ENCODE measurements around the gene HOMER1. TPM values are rescaled to one million over a fixed set of nuclear protein-coding genes. Genes with fewer than 3 reads are reported as not detected.

Gene HOMER1
- total RNA-seq, 1 experiment from 2014 or later, result 5.7 TPM

Small RNA genes lying within 50 kb of the gene (small RNA-seq; reads per million reads assigned to genes)
- not detected for gene RF00019

Other genes starting within 250 kb of the HOMER1 start
- 26.3 and 27.3 TPM in 2 replicates for gene TENT2, start 98.3 kb upstream of the HOMER1 start, total RNA-seq (2014; rRNA removed; shearing (Covaris generic))
- 0.08 and 1.1 TPM in 2 replicates for gene CMYA5, start 175.7 kb upstream of the HOMER1 start, total RNA-seq (2014; rRNA removed; shearing (Covaris generic))